Subcutaneous adipose tissue (tissue), 4 donors: ENCODE measurements around the gene FAM135A. TPM values are rescaled to one million over a fixed set of nuclear protein-coding genes. Genes with fewer than 3 reads are reported as not detected.

Experiments
- total RNA-seq, 4 donors: library from RNA; depleted of rRNA; stranded (reverse); fragments of >200 nt; gene quantifications; one replicate each; pipeline ENCODE4 v1.1.0, GENCODE V29; 2016
- TF ChIP-seq, protein P1 (sequence below): fragments of 450-650 bp; IDR thresholded peaks from one replicate; pipeline ENCODE4 v1.5.1; 2016; ENCODE audit warnings: low read depth, mild to moderate bottlenecking, control low read depth, antibody characterized with exemption, moderate library complexity

Gene FAM135A
- total RNA-seq, 4 donors from 2014 or later = 26.2 to 33.6 (median 27.1) TPM

- TF ChIP-seq, protein P1, sequence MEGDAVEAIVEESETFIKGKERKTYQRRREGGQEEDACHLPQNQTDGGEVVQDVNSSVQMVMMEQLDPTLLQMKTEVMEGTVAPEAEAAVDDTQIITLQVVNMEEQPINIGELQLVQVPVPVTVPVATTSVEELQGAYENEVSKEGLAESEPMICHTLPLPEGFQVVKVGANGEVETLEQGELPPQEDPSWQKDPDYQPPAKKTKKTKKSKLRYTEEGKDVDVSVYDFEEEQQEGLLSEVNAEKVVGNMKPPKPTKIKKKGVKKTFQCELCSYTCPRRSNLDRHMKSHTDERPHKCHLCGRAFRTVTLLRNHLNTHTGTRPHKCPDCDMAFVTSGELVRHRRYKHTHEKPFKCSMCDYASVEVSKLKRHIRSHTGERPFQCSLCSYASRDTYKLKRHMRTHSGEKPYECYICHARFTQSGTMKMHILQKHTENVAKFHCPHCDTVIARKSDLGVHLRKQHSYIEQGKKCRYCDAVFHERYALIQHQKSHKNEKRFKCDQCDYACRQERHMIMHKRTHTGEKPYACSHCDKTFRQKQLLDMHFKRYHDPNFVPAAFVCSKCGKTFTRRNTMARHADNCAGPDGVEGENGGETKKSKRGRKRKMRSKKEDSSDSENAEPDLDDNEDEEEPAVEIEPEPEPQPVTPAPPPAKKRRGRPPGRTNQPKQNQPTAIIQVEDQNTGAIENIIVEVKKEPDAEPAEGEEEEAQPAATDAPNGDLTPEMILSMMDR = no peak
Observed at GRCh38 chr6:70436320-70436719, 23.0 kb downstream of the FAM135A start.

DNA sequence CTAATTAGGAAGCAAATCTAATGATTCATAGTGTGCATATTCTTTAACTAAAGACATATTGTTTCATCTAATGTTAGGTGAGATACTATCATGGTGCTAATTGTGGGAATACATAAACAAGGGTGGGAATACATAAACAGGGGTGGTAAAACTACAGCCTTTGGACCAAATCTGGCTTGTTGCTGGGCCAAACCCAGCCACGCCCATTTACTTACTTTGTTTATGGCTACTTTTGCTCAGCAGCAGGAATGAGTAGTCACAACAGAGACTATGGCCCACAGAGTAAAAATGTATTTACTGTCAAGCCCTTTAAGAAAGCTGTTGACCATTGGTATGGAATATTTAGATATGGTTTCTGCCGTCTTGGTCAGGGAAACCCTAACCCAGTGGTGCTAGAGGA, 31.7 kb downstream of the FAM135A start:
- TF ChIP-seq, protein P1 = no peak

DNA sequence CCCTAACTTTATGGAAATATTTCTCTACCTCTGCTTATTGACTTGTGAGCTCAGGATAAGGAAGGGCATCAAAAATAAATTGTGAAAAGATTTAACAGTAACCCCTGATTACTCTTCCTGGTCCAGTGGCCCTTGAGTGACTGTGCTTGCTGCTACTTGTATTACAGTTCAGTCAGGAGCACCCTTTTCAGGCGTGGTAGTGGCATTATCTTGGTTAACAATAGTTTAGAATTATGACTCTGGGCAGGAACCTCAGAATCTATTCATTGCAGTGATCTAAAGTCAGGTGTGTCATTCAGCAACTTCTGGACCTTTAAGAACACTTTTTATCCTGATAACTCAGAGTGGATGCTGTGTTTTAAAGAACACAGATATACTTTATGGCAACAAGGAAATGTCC, 43.4 kb downstream of the FAM135A start:
- TF ChIP-seq, protein P1 = no peak

DNA sequence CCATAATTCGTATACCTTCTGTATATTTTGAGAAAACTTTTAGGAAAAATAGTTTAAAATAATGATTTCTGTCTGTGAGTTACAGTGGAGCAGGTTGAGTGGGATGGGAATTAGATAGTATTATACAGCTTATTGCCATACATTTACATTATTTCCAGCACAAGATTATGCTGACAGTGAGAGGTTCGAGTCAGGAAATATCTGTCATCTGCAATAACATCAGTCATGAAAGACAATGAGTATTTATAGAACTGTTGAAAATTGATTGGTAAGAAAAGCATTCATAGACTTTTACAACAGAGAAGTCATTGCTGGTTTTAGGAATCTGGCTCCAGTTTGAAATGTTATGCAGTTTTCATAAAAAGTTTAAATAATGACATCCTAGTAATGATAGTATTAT, 45.9 kb downstream of the FAM135A start:
- TF ChIP-seq, protein P1 = no peak

- TF ChIP-seq, protein P1 = no peak
Observed at GRCh38 chr6:70470016-70470415, 56.7 kb downstream of the FAM135A start.

DNA sequence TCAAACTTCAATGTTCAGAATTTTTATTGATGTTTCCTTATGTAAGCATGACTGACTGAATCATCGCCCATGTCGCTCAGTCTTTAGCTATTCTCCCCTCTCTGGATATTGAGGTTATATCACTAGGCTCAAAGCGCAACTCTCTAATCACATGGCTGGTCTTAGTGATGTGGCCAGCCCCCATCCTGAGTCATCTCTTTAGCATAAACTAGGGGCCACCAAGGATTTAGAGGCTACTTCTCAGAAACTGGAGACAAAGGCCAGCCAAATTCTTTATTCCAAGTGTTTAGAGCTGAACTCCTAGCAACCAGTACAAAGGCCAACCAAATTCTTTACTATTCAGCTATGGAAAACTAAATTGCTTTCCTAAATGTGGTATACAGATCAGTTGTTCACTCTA, 61.4 kb downstream of the FAM135A start:
- TF ChIP-seq, protein P1 = no peak

DNA sequence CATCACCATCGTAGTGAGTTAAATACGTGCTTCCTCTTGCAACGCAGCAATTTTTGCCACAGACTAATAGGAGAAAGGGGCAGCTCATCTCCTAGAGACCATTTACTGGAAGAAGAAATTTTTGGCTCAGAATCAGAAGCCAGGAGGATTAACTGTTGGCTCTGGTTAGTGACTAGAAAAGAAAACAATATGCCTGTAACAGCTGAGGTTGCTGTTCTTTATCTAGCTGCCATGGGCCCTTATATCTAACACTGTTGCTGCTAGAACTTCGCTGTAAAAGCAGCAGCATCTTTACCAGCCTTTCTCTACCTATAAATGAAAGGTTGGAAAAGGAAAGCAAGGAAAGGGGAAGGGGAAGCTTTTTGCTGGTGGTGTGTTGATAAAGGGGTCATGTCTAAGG, 65.9 kb downstream of the FAM135A start:
- TF ChIP-seq, protein P1 = no peak
